Activated naive CD4-positive, alpha-beta T cell treated with anti-CD3 and anti-CD28 coated beads for 36 hours (primary cell): Measurements from ENCODE around the gene SERBP1. TPM values are rescaled to one million over a fixed set of nuclear protein-coding genes. Genes with fewer than 3 reads are reported as not detected.

Source experiments
- CTCF ChIA-PET: fragments of 350-600 bp; sonication (Branson Sonifier 250); formaldehyde crosslinking; loops from one replicate; lab custom pipeline; 2021; ENCODE audit warnings: antibody characterized with exemption; lab: Charles Lee
- DNase-seq: peaks from one replicate; pipeline ENCODE4 v3.0.0-alpha.2; 2020
- H3K27ac Mint-ChIP-seq: one replicate; pipeline ENCODE4 v1.8.0; 2021; ENCODE audit warnings: mild to moderate bottlenecking, mixed read lengths
- H3K27me3 Mint-ChIP-seq: one replicate; pipeline ENCODE4 v1.8.0; 2021; ENCODE audit warnings: low read depth, mixed read lengths
- H3K36me3 Mint-ChIP-seq: one replicate; pipeline ENCODE4 v1.8.0; 2021; ENCODE audit warnings: low read depth, mixed read lengths
- H3K4me1 Mint-ChIP-seq: one replicate; pipeline ENCODE4 v1.8.0; 2021; ENCODE audit warnings: low read depth, mixed read lengths
- H3K4me3 Mint-ChIP-seq: one replicate; pipeline ENCODE4 v1.8.0; 2021; ENCODE audit warnings: mild to moderate bottlenecking, moderate library complexity, mixed read lengths
- H3K9me3 Mint-ChIP-seq: one replicate; pipeline ENCODE4 v1.8.0; 2021; ENCODE audit warnings: mixed read lengths
- intact Hi-C: fragments of 100-400 bp; cut with micrococcal nuclease; formaldehyde crosslinking; loops from one replicate; pipeline ENCODE4 v1.15.1; 2023
- total RNA-seq, 2 experiments: library from RNA; stranded (reverse); gene quantifications; one replicate each; pipeline ENCODE4 v1.2.3, GENCODE V29; 2021

SERBP1 gene
- 100 to 1,000 TPM; 527 to 537 TPM for total RNA-seq

DNA sequence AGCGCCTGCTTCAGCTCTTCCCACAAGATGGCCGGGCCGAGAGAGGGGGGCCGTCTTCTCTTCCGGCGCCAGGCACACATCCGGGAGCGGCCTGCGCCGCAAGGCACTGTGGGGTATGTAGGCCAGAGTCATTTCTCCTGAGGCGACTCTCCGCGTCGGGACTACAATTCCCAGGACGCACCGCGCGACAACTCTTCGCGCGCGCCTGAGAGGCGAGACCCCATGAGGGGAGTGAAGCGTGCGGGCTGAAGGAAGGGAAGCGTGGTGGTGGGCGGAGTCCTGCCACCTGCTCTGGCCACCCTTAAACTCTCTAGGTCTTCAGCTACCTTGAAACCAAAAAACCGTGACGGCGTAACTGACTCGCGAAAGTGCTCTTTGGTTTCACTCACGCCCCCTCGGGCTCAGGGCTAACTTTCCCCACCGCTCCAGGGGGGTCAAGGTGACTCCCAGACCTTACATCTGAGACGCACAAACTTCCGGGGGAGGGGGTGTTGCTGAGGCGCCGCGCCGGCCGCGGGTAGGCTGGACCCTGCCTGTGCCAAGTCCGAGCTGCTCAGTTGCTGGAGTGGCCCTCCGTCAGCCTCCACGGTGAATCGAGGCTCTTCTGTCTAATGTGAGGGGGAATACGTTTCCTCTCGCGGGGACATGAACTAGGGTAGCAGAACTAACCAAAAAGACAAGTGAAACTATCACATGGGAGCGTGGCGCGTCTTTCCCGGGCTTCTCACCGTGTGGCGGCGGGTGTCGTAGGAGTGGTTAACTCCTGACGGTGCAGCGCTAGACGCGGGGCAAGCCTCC lies at the start of gene SERBP1:
Gene SERBP1 (minus strand): TSS at position 45 of the 798 bp plus-strand sequence. CDS start 102 bp downstream, outside the sequence.
- Mint-ChIP-seq H3K27ac (peak within 1 kb of the TSS; percentile 98), H3K27me3 (no peaks in the 10 kb centered on the region), H3K4me1 (peaks cover 44% of the 10 kb centered on the region), H3K9me3 (no peaks in the 10 kb centered on the region), H3K4me3 (peak within 1 kb of the TSS; percentile 97), H3K36me3 (peaks cover 44% of the 10 kb centered on the region)
- CTCF ChIA-PET = interaction anchor here (0.6 to 1.8 kb wide), 2 partner anchors 92 to 260 kb away, joined by 3 to 4 read pairs; no protein-coding TSS in a partner anchor
- peak; percentile 97 for DNase-seq
- intact Hi-C loops = loop anchor here (1.0 to 10.0 kb wide), 16 partner anchors 48 to 1093 kb away; partner anchors contain the start of gene SLC35D1

DNA sequence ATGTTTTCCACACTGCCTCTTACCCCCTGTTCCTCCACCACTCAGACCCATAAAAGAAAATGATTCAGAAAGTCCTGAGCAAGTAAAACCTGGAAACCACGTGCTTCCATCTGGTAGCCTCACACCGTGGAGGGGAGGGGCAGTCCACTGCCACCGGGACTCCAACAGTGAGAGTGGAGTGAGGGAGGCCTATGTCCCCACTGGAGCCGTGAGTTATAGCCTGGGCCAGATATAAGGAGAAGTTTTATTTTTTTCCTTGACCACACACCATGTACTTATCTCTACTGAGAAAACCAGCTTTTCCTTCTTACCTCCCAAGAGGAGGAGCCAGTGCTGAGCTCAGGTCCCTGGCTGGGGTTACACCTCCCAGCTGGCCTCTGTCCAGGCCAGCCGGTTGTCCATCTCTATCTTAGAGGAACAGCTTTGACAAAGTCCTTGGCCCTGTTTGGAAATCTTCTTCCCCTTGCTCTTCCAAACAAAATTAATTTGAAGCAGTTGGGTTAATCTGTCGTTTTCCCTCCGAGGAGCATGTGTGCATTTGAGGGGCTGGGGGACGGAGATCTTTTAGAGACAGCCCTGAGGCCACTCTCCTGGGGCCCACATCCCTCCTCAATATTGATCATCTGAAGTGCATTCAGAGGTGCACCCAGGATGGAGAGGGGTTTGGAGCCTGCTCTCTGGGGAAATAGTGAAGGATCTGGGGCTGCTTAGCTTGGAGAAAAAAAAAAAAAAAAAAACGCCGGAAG lies 49.1 kb upstream of the SERBP1 start:
- Mint-ChIP-seq H3K9me3 (no peaks in the 10 kb centered on the region), H3K4me1 (peaks cover 12% of the 10 kb centered on the region), H3K4me3 (no peak overlapping the region), H3K36me3 (no peaks in the 10 kb centered on the region), H3K27me3 (no peaks in the 10 kb centered on the region), H3K27ac (no peak overlapping the region)
- DNase-seq = peak; percentile 47
- CTCF ChIA-PET = interaction anchor here (0.7 to 1.8 kb wide), 6 partner anchors 10 to 1134 kb away, joined by 3 to 7 read pairs (median 3); no protein-coding TSS in a partner anchor
- intact Hi-C loops = loop anchor here (2.0 kb wide), 1 partner anchor 49 kb away; the partner anchor contains the start of gene SERBP1

DNA sequence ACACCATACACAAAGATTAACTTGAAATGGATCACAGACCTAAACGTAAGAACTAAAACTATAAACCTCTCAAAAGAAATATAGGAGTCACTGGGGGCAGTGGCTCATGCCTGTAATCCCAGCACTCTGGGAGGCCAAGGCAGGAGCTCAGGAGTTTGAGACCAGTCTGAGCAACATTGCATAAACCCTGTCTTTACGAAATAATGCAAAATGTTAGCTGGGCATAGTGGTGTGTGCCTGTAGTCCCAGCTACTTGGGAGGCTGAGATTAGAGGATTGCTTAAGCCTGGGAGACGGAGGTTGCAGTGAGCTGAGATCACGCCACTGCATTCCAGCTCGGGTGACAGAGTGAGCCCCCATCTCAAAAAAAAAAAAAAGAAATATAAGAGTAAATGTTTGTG lies 46.7 kb upstream of the SERBP1 start:
- Mint-ChIP-seq H3K36me3 (no peaks in the 10 kb centered on the region), H3K27ac (no peak overlapping the region), H3K4me1 (peaks cover 11% of the 10 kb centered on the region), H3K27me3 (peaks cover 2% of the 10 kb centered on the region), H3K4me3 (no peak overlapping the region), H3K9me3 (no peaks in the 10 kb centered on the region)
- no peak for DNase-seq
- CTCF ChIA-PET = interaction anchor here (0.6 kb wide), 1 partner anchor 349 kb away, joined by 3 read pairs; no protein-coding TSS in a partner anchor
- intact Hi-C loops = no loop called here

DNA sequence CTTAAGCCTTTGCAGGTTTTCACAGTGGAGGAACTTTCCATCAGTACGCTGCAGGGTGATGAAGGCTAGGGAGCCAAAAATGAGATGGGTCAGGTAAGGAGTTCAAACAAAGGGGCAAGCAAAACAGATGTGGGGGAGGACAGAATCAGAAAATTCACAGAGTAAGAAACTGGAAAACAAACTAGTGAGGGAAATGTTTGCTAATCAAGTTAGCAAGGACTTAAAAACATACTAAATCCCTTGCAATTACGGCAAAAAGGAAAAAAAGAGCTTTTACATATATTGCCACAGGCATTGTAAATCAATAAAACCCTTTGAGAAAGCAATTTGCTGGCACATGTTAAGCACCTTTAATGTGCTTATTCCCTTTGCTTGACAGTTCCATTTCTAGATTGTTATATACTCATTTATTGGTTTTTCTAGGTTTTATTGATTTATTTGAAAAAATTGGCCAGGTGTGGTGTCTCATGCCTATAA lies 45.8 kb upstream of the SERBP1 start:
- CTCF ChIA-PET = interaction anchor here (0.6 kb wide), 1 partner anchor 281 kb away, joined by 4 read pairs; no protein-coding TSS in a partner anchor
- Mint-ChIP-seq H3K4me1 (peaks cover 11% of the 10 kb centered on the region), H3K36me3 (no peaks in the 10 kb centered on the region), H3K4me3 (no peak overlapping the region), H3K9me3 (no peaks in the 10 kb centered on the region), H3K27ac (no peak overlapping the region), H3K27me3 (peaks cover 2% of the 10 kb centered on the region)
- intact Hi-C loops = no loop called here
- DNase-seq = no peak

DNA sequence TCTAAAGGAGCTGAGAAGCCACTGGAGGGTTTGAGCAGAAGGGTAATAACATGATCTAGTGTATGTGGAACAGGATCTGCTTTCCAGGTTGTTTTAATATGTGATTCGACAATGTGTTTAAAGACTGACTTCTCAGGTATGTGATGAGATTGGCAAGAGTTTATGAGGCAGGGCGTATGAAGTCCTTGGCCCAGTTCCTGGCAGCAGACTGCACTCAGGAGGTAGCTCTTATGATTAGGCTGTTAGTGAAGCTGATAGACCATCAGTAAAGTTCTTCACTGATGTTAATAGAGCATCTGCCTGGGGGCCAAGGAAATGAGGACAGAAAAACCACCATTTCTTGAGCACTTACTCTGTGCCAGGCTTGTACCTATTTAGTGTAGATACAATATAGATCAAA lies 41.9 kb upstream of the SERBP1 start:
- Mint-ChIP-seq H3K27me3 (peaks cover 2% of the 10 kb centered on the region), H3K27ac (no peak overlapping the region), H3K9me3 (no peaks in the 10 kb centered on the region), H3K4me1 (no peaks in the 10 kb centered on the region), H3K4me3 (no peak overlapping the region), H3K36me3 (no peaks in the 10 kb centered on the region)
- no peak for DNase-seq
- intact Hi-C loops = no loop called here
- CTCF ChIA-PET = no interaction called here

DNA sequence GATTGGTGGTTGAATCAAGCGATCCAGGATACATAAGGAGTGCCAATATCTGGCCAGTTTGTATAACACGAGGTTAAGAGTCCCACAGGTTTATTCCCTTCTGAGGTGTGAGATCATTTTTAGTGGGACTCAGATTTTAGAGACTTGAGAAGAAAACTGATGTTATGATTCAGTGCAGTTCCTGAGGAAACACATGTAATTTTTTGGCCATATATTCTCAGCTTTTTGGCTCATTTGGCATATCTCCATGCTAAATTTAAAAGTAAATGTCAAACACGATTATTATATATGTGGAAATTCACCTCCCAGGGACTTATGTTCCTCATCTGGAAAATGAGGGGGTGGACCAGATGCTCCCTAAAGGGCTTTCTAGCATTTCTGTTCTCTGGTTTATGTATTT lies 39.2 kb upstream of the SERBP1 start:
- Mint-ChIP-seq H3K4me3 (no peak overlapping the region), H3K9me3 (no peaks in the 10 kb centered on the region), H3K36me3 (no peaks in the 10 kb centered on the region), H3K27me3 (peaks cover 2% of the 10 kb centered on the region), H3K4me1 (no peaks in the 10 kb centered on the region), H3K27ac (no peak overlapping the region)
- CTCF ChIA-PET = interaction anchor here (0.5 kb wide), 1 partner anchor 10 kb away, joined by 3 read pairs; no protein-coding TSS in a partner anchor
- DNase-seq = no peak
- intact Hi-C loops = no loop called here

DNA sequence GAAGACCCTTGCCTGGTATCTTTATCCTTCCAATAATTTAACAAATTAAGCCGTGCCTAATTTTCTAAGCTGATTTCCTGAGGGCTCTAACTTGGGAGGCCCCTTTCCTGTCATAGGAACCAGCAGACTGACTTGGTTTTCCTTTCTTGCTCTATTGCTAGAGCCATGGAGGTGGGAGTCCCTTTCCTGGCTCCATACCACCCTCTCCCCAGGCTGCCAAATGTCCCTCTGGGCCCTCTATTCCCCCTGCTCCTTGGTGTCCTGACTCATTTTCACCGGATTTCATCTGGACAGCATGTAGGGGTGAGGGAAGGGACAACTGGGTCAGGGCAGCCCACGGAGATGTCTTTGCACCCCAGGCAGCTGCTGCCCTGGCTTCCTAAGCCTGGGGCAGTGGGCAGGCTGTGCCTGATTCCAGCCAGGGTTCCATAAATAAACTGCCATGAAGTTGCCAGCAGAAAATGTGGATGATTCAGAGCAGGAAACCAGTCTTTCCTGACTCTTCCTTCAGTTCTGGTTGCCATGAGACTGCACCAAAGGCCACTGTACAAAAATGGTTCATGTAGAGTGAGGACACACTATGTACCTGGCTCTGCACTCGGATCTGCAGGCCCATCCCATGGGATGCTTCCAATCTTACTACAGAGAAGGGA lies 38.0 kb upstream of the SERBP1 start:
- Mint-ChIP-seq H3K27ac (no peak overlapping the region), H3K9me3 (no peaks in the 10 kb centered on the region), H3K27me3 (no peaks in the 10 kb centered on the region), H3K4me1 (no peaks in the 10 kb centered on the region), H3K36me3 (no peaks in the 10 kb centered on the region), H3K4me3 (no peak overlapping the region)
- intact Hi-C loops = no loop called here
- no peak for DNase-seq
- CTCF ChIA-PET = no interaction called here

DNA sequence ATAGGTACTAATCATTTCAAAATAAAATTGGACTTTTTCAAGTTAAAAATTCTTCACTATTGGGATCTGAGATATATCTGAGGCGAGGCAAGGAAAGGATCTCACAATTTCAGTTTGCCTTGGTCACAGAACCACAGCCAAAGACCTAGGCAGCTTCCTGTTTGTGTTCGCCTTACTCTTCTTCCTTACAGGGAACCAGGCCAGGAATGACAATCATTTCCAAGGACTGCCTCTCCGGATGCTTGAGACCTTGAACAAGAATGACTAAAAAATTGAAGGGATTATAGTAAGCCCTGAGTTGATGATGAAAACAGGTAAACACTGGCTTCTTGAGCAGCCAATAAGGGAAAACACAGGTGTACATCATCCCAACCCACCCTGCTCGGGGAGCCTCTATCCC lies 35.2 kb upstream of the SERBP1 start:
- Mint-ChIP-seq H3K4me3 (no peak overlapping the region), H3K27ac (no peak overlapping the region), H3K36me3 (no peaks in the 10 kb centered on the region), H3K9me3 (no peaks in the 10 kb centered on the region), H3K4me1 (no peaks in the 10 kb centered on the region), H3K27me3 (no peaks in the 10 kb centered on the region)
- no peak for DNase-seq
- CTCF ChIA-PET = no interaction called here
- intact Hi-C loops = no loop called here

DNA sequence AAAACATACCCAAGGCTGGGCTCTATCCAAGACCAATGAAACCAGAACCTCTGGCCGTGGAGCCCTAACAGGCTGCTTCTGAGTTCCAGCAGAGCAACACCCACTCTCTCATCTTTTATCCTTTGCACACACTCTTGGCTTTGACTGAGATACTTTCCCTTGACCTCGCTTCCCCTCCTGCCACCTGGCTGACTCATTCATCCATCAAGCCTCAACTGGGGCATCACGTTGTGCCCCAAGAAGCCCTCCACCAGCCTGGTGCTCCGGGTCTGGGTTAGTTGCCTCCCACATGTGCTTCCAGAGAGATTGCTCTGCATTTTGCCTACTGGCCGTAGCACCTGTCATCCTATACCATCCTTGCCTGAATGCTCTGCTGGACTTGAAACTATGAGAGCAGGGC lies 34.5 kb upstream of the SERBP1 start:
- no peaks in the 10 kb centered on the region for H3K27me3 Mint-ChIP-seq
- H3K4me3 Mint-ChIP-seq = no peak overlapping the region
- no peak overlapping the region for H3K27ac Mint-ChIP-seq
- no peaks in the 10 kb centered on the region for H3K4me1 Mint-ChIP-seq
- intact Hi-C loops = no loop called here
- H3K36me3 Mint-ChIP-seq = no peaks in the 10 kb centered on the region
- CTCF ChIA-PET = no interaction called here
- H3K9me3 Mint-ChIP-seq = no peaks in the 10 kb centered on the region
- no peak for DNase-seq

DNA sequence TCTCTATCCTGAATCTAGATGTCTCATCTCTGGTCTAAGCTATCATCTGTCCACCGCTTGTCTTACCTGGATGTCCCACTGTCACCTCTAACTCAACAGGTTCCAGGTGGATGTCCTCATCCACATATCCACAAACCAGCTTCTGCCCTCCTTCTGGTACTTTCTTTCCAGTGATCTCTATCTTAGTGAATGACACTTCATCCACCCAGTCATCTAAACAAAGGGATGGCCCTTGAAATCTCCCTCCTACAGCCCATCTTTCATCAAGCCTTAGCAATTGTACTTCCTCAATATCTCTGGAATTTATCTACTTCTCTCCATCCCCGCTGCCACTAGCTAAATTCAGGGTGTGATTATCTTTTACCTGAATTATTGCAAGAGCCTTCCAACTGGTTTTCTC lies 33.9 kb upstream of the SERBP1 start:
- H3K27me3 Mint-ChIP-seq = no peaks in the 10 kb centered on the region
- no peak overlapping the region for H3K27ac Mint-ChIP-seq
- no peaks in the 10 kb centered on the region for H3K4me1 Mint-ChIP-seq
- H3K4me3 Mint-ChIP-seq = no peak overlapping the region
- CTCF ChIA-PET = interaction anchor here (1.0 kb wide), 1 partner anchor 27 kb away, joined by 3 read pairs; no protein-coding TSS in a partner anchor
- H3K9me3 Mint-ChIP-seq = no peaks in the 10 kb centered on the region
- DNase-seq = no peak
- no peaks in the 10 kb centered on the region for H3K36me3 Mint-ChIP-seq
- intact Hi-C loops = no loop called here

DNA sequence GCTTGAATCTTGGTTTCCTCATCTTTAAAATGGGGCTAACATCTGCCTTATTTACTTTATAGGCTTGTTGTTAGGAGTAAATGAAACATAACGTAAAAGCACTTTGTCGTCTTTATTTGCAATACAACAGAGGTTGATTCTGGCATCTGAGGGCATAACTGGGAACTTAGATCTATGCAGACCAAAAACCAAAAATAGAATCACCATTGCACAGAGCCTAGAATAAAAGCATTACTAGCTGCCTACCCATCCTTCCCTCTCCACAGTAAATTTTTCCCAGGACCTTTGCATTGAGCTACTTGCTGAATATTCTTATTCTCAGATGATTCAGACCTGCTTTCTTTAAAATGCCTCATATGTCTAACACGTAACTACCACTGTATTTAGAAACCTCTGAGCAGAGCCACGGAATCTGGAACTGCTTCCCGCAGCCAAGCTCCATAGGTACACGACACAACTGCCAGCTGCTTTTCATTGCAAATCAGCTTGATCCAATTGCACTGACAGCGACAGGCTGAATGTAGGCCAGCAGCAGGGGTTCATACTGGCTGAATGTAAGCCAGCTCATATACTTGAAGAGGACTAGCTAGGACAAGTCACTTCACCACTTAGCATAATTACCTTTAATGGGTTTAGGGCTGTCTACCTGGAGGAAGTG lies 33.2 kb upstream of the SERBP1 start:
- CTCF ChIA-PET = interaction anchor here (0.7 to 1.0 kb wide), 2 partner anchors 28 to 281 kb away, joined by 3 to 4 read pairs; no protein-coding TSS in a partner anchor
- DNase-seq = no peak
- intact Hi-C loops = no loop called here
- H3K36me3 Mint-ChIP-seq = no peaks in the 10 kb centered on the region
- no peaks in the 10 kb centered on the region for H3K9me3 Mint-ChIP-seq
- H3K4me3 Mint-ChIP-seq = no peak overlapping the region
- H3K27ac Mint-ChIP-seq = no peak overlapping the region
- H3K27me3 Mint-ChIP-seq = no peaks in the 10 kb centered on the region
- no peaks in the 10 kb centered on the region for H3K4me1 Mint-ChIP-seq
